Aorta (tissue), 5 donors: Measurements from ENCODE around the gene RAB22A. TPM values are rescaled to one million over a fixed set of nuclear protein-coding genes. Genes with fewer than 3 reads are reported as not detected.
"Not testable (repeated sequence)": the region's sequence is repeated elsewhere in the genome, so short reads cannot be mapped to it uniquely, and the experiment has no call there.

Experiments used
- ATAC-seq: fragments of 200-7000 bp; cut with Tn5 transposase; one replicate; pipeline ENCODE4 v1.9.1; 2022; ENCODE audit warnings: moderate library complexity; ENCODE audit not compliant: low FRiP score
- DNase-seq, 2 donors: peaks; one replicate each; pipeline ENCODE4 v3.0.0-alpha.2; 2020
- H3K27ac ChIP-seq, 2 donors: one replicate each; pipeline ENCODE4 v1.5.1; 2013; ENCODE audit warnings: low read length in 2 of 2, mild to moderate bottlenecking in 2 of 2, moderate library complexity in 2 of 2, control low read depth in 1 of 2, inconsistent platforms in 1 of 2, low read depth in 1 of 2
- H3K27me3 ChIP-seq, 2 donors: one replicate each; pipeline ENCODE4 v1.6.1; 2013; ENCODE audit warnings: control low read depth in 1 of 2, low read length in 1 of 2, mild to moderate bottlenecking in 1 of 2, moderate library complexity in 1 of 2; ENCODE audit not compliant: insufficient read depth in 2 of 2, control insufficient read depth in 1 of 2
- H3K36me3 ChIP-seq, 2 donors: one replicate each; pipeline ENCODE4 v1.6.1; 2013; ENCODE audit warnings: control low read depth in 1 of 2, low read length in 1 of 2, mild to moderate bottlenecking in 1 of 2; ENCODE audit not compliant: insufficient read depth in 2 of 2, control insufficient read depth in 1 of 2
- H3K4me1 ChIP-seq, 2 donors: one replicate each; pipeline ENCODE4 v1.6.1; 2013; ENCODE audit warnings: low read length in 2 of 2, control low read depth in 1 of 2, mild to moderate bottlenecking in 1 of 2, moderate library complexity in 1 of 2; ENCODE audit not compliant: insufficient read depth in 2 of 2, control insufficient read depth in 1 of 2
- H3K4me3 ChIP-seq, 2 donors: one replicate each; pipeline ENCODE4 v1.5.1; 2013; ENCODE audit warnings: low read length in 2 of 2, control low read depth in 1 of 2, mild to moderate bottlenecking in 1 of 2
- H3K9me3 ChIP-seq: one replicate; pipeline ENCODE4 v1.6.1; 2013; ENCODE audit warnings: mild to moderate bottlenecking, low read length; ENCODE audit not compliant: control insufficient read depth
- WGBS, 2 donors: extraction: QIAGEN DNeasy Blood & Tissue Kit; methylation state at CpG; one replicate each; pipeline ENCODE4 v1.1.7; 2013; 5-methylcytosine and 5-hydroxymethylcytosine counted together
- intact Hi-C, 2 donors: fragments of 100-400 bp; cut with DNase I; formaldehyde crosslinking; loops; one replicate each; pipeline versions ENCODE4 v1.14.2 to v1.15.0; 2022
- polyA plus RNA-seq, 2 donors: library from polyadenylated mRNA; stranded (reverse); fragments of 200-250 nt; gene quantifications; one replicate each; pipeline ENCODE4 v1.2.3, GENCODE V29; 2013
- total RNA-seq, 2 donors: library from RNA; stranded (reverse); fragmentation: NEBNext Ultra II Directional; extraction: Animal tissue kit (Norgen Biotek cat#: 25700); gene quantifications; one replicate each; pipeline ENCODE4 v1.2.1, GENCODE V29; 2021
- donor health status: healthy with polysubstance abuse.
- donor health status: Bipolar disorder and iron deficiency.
- donor health status: DM: no; HTN: no; CAD: no.
- donor health status: DM: no; HTN: no; CAD: no.
- donor health status: DM: yes; HTN: yes; CAD: no.

The RAB22A gene
- total and polyA plus RNA-seq, 4 donors, result 7.3 to 26.8 (median 17.4) TPM

GRCh38 chr20:58372806-58373205, 63.3 kb downstream of the RAB22A start:
- WGBS, 2 donors, result 46 to 48% methylated on average over 9 of the region's 9 CpGs
- intact Hi-C loops, result no loop called here
- no peaks in the 10 kb centered on the region for H3K4me1 ChIP-seq
- H3K36me3 ChIP-seq, result no peaks in the 10 kb centered on the region
- no peak for DNase-seq
- H3K27ac ChIP-seq, result no peak overlapping the region
- ATAC-seq, result no peak
- H3K4me3 ChIP-seq, result no peak overlapping the region
- H3K27me3 ChIP-seq, result no peaks in the 10 kb centered on the region
- H3K9me3 ChIP-seq, result no peaks in the 10 kb centered on the region

- H3K4me3 ChIP-seq, intact Hi-C loops, H3K36me3 ChIP-seq, H3K27ac ChIP-seq, H3K27me3 ChIP-seq, H3K4me1 ChIP-seq, DNase-seq, ATAC-seq, H3K9me3 ChIP-seq: not testable (repeated sequence)
- 91 to 93% methylated on average over 8 of the region's 8 CpGs for WGBS, 2 donors
Observed at GRCh38 chr20:58373296-58373695, 63.8 kb downstream of the RAB22A start.

- H3K27me3 ChIP-seq, result no peaks in the 10 kb centered on the region
- no peak overlapping the region for H3K4me3 ChIP-seq
- H3K27ac ChIP-seq, result no peak overlapping the region
- ATAC-seq (no peak), DNase-seq (no peak)
- H3K9me3 ChIP-seq, result no peaks in the 10 kb centered on the region
- H3K36me3 ChIP-seq, result no peaks in the 10 kb centered on the region
- H3K4me1 ChIP-seq, result no peaks in the 10 kb centered on the region
- intact Hi-C loops, result no loop called here
- WGBS, 2 donors, result 86 to 87% methylated on average over 19 of the region's 19 CpGs
Observed at GRCh38 chr20:58374027-58374850, 64.7 kb downstream of the RAB22A start.

GRCh38 chr20:58374906-58375758, 65.6 kb downstream of the RAB22A start:
- WGBS, 2 donors, result 24 to 25% methylated on average over 8 of the region's 8 CpGs

GRCh38 chr20:58375759-58376352, 66.3 kb downstream of the RAB22A start:
- 70 to 74% methylated on average over 10 of the region's 10 CpGs for WGBS, 2 donors
- Histone ChIP-seq H3K9me3 (no peaks in the 10 kb centered on the region), H3K36me3 (no peaks in the 10 kb centered on the region), H3K27ac (no peak overlapping the region), H3K27me3 (no peaks in the 10 kb centered on the region), H3K4me1 (no peaks in the 10 kb centered on the region), H3K4me3 (no peak overlapping the region)
- no peak for ATAC-seq
- intact Hi-C loops, result no loop called here
- DNase-seq, result no peak

More at GRCh38 chr20:58374906-58375758, 65.6 kb downstream of the RAB22A start:
- Histone ChIP-seq H3K27ac (no peak overlapping the region), H3K4me3 (no peak overlapping the region), H3K4me1 (no peaks in the 10 kb centered on the region), H3K27me3 (no peaks in the 10 kb centered on the region), H3K9me3 (no peaks in the 10 kb centered on the region), H3K36me3 (no peaks in the 10 kb centered on the region)
- ATAC-seq, result no peak
- intact Hi-C loops, result no loop called here
- DNase-seq, result peak in 1 of 2 donors; percentile 43

- DNase-seq, result no peak
- H3K27me3 ChIP-seq, result no peaks in the 10 kb centered on the region
- intact Hi-C loops, result no loop called here
- H3K9me3 ChIP-seq, result no peaks in the 10 kb centered on the region
- 84 to 88% methylated on average over 1 of the region's 1 CpG for WGBS, 2 donors
- H3K36me3 ChIP-seq, result no peaks in the 10 kb centered on the region
- H3K4me3 ChIP-seq, result no peak overlapping the region
- ATAC-seq, result no peak
- H3K4me1 ChIP-seq, result no peaks in the 10 kb centered on the region
- H3K27ac ChIP-seq, result no peak overlapping the region
Observed at GRCh38 chr20:58377017-58377416, 67.5 kb downstream of the RAB22A start.

- WGBS, 2 donors, result 69% methylated on average over 7 of the region's 7 CpGs
Observed at GRCh38 chr20:58377766-58378401, 68.4 kb downstream of the RAB22A start.

GRCh38 chr20:58378704-58379103, 69.2 kb downstream of the RAB22A start:
- Histone ChIP-seq H3K27ac (no peak overlapping the region), H3K36me3 (no peaks in the 10 kb centered on the region), H3K4me3 (no peak overlapping the region), H3K27me3 (no peaks in the 10 kb centered on the region), H3K9me3 (peaks cover 1% of the 10 kb centered on the region), H3K4me1 (no peaks in the 10 kb centered on the region)
- no peak for DNase-seq
- ATAC-seq, result no peak
- 59 to 65% methylated on average over 3 of the region's 3 CpGs for WGBS, 2 donors
- intact Hi-C loops, result no loop called here

More at GRCh38 chr20:58377766-58378401, 68.4 kb downstream of the RAB22A start:
- no peak for ATAC-seq
- H3K27ac ChIP-seq, result no peak overlapping the region
- no peaks in the 10 kb centered on the region for H3K27me3 ChIP-seq
- intact Hi-C loops, result no loop called here
- no peak overlapping the region for H3K4me3 ChIP-seq
- H3K9me3 ChIP-seq, result peaks cover 1% of the 10 kb centered on the region
- DNase-seq, result no peak
- no peaks in the 10 kb centered on the region for H3K4me1 ChIP-seq
- H3K36me3 ChIP-seq, result no peaks in the 10 kb centered on the region
